Measurements from ENCODE around the gene DNAJC17.

Gene DNAJC17

GRCh38 chr15:40739854-40740253, 67.4 kb downstream of the DNAJC17 start:
- DNase-seq (ENCODE audit: low read depth): no peak

DNA sequence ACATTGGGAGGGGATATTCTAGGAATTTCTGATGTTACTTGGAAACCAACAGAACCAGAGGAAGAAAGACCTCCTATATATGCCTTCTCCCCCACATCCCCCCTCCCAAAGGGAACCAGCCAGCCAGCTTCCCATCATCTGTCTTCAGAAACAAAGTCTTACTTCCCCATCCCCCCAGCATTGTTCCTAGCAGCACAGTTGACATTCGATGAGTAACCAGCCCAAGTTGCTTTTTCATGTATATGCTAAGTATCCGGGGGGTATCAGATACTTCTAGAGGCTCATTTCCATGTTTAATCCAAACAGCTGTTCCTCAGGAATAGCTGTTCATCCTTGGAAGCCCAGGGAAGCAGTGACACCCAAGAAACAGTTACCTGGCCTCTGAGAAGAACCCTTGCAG, 68.2 kb downstream of the DNAJC17 start:
- DNase-seq (ENCODE audit: low read depth): no peak

DNA sequence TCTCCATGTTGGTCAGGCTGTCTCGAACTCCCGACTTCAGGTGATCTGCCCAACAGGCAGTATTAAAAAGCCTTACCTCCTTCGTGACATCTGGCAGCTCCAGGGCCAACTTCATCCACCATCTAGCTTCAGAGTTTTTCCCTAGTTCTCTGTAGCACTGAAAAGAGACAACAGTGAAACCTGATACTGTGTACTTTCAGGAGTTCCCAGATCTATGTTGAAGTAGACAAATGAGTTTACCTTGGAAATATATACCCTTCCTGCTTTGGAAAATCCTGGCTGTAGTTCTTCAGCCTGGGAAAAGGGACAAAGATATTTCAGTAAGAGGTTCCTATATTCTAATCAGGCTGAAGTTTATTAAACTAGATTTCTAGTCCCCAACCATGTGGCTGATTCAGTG, 70.2 kb downstream of the DNAJC17 start:
- DNase-seq (ENCODE audit: low read depth): no peak

DNA sequence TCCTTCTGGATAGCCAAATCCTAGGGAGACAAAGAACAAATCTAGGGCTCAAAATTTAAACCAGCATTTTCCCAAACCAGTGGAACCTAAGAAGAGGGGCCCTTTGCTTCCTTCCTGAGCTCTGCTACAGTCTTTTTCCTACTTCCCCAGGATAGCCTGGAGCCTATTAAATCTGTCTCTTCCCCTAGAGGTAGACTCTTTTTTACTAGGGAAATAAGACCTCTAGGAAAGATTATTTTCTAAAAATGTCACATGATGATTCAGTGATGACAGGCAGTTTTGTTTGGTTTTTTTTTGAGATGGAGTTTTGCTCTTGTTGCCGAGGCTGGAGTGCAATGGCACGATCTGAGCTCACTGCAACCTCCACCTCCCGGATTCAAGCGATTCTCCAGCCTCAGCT, 70.7 kb downstream of the DNAJC17 start:
- no peak for DNase-seq (ENCODE audit: low read depth)

GRCh38 chr15:40731034-40731433, 76.2 kb downstream of the DNAJC17 start:
- no peak for DNase-seq (ENCODE audit: low read depth)

GRCh38 chr15:40723919-40724318, 83.4 kb downstream of the DNAJC17 start:
- no peak for DNase-seq (ENCODE audit: low read depth)

- DNase-seq (ENCODE audit: low read depth): no peak
Observed at GRCh38 chr15:40722934-40723333, 84.3 kb downstream of the DNAJC17 start.

DNA sequence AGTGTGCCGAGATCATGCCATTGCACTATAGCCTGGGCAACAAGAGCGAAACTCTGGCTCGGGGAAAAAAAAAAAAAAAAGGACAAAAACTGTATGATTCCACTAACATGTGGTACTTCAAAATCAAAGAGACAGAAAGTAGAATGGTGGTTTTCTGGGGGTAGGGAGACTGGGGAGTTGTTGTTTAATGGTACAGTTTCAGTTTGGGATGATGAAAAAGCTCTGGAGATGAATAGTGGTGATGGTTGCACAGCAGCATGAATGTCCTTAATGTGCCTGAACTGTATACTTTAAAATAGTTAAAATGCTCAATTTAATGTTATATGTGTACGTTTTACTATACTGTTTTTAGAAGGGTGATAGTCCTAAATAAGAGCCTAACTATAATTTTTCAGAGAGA, 84.9 kb downstream of the DNAJC17 start:
- DNase-seq (ENCODE audit: low read depth): no peak

DNA sequence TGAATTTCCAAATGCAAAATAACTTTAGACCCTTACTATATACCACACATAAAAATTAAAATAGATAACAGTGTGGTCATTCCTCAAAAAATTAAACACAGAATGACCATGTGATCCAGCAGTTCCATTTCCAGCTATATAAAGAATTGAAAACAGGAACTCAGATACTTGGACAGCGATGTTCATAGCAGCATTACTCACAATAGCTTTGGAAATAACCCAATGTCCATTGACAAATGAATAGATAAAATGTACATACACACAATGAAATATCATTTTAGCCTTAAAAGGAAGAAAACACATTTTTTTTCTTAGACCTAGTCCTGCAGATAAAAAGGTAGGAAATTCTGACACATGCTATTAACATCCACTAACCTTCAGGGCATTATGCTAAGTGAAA, 85.6 kb downstream of the DNAJC17 start:
- DNase-seq (ENCODE audit: low read depth): no peak

DNA sequence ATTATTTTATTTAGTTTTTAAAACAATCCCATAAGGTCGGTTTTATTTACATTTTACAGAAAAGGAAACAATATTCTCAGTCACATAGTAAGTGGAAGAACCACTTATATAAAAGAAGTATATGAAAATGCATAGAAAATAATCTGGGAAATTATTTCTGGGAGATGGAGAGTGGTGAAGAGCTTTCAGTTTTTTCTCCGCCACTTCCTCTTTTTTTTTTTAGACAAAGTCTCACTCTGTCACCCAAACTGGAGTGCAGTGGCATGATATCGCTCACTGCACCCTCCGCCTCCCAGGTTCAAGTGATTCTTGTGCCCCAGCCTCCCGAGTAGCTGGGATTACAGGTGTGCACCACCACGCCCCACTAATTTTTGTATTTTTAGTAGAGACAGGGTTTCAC, 91.1 kb downstream of the DNAJC17 start:
- no peak for DNase-seq (ENCODE audit: low read depth)

All from fibroblast of gingiva (primary cell).